Astrocyte of the hippocampus (primary cell): ENCODE data around the gene ABAT.

ENCODE experiments used
- DNase-seq: peaks from one replicate; pipeline ENCODE4 v3.0.0; 2011; ENCODE audit warnings: low read depth, low spot score

Gene ABAT

DNA sequence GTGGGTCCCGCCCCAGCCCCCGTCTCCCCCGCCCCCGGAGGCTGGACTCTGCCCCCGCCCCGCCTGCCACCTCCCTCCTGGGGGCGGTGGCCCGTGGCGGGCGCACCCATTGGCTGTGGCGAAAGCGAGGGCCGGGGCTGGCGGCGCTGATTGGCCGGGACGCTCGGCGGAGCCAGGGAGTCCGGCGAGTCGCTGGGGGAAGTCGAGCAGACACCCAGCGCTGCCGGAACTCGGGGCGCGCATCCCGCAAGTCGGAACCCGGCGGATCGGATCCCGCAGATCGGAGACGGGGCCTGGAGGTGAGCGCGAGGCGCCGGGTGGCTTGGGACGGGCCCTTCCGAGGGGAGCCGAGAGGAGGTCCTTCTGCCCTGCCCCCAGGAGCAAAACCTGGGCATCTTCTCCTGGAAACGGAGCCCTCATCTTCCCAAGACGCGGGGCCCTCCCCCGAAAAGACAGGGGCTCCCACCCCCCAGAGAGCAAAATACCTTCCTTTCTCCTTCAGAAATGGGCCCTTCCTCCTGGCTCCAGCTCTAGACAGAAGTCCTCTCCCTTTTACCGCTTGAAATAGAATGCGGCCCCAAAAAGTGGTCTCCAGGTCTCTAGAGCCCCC, at the start of gene ABAT:
TSS of gene ABAT (plus strand) at position 205 of the 610 bp plus-strand sequence. CDS start 61,123 bp downstream, outside the sequence.
- peak; percentile 95 for DNase-seq

DNA sequence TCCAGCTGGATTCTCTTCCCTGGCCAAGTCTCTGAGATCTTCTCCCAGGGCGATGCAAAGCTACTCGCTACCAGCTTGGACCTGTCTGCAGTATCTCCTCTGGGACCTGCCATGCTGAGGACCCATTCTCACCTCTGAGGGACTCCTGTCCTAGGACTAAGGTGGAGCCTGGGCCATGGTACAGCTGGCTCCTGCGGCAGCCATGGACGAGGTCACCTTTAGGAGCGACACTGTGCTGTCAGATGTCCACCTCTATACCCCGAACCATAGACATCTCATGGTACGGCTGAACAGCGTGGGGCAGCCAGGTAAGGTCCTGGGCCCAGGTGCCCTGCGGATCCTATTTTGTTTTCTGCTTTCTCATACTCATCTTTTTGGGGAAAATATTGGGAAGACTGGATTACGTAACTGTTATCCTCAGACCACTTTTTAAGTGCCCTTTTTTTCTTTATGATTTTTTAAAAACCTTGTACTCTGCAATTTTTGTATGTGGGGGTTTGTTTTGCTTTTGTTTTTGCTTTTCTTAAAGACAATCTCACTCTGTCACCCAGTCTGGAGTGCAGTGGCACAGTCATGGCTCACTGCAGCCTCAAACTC, 48.8 kb upstream of the ABAT start:
- no peak for DNase-seq

DNA sequence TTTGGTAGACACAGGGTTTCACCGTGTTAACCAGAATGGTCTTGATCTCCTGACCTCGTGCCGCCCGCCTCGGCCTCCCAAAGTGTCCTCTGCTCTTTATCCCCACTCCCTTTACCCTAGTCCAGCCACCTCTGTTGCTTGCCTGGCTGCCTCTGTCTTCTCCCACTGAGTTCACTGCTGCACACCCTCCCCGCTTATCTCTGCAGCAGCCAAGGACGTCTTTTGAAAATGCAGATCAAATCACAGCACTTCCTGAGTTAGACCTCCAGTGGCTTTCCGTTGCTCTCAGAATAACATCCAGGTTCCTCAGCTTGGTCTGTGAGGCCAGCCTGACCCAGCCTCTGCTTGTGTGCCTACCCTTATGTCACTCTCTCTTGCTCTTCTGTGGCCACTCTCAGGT, 47.5 kb upstream of the ABAT start:
- DNase-seq = no peak

DNA sequence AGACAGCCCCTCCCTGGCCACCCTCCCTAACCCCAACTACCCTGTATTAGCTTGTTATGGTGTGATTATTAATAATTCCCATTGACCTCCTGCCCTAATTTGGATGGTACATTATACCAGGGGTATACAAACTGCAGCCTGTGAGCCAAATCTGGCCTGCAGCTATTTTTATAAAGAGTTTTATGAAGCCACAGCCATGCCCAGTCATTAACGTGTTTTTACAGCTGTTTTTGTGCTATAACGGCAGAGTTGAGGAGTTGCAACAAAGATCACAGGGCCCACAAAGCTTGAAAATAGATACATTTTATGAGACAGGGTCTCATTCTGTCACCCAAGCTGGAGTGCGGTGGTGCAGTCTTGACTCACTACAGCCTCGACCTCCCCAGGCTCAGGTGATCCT, 47.0 kb upstream of the ABAT start:
- DNase-seq = no peak

DNA sequence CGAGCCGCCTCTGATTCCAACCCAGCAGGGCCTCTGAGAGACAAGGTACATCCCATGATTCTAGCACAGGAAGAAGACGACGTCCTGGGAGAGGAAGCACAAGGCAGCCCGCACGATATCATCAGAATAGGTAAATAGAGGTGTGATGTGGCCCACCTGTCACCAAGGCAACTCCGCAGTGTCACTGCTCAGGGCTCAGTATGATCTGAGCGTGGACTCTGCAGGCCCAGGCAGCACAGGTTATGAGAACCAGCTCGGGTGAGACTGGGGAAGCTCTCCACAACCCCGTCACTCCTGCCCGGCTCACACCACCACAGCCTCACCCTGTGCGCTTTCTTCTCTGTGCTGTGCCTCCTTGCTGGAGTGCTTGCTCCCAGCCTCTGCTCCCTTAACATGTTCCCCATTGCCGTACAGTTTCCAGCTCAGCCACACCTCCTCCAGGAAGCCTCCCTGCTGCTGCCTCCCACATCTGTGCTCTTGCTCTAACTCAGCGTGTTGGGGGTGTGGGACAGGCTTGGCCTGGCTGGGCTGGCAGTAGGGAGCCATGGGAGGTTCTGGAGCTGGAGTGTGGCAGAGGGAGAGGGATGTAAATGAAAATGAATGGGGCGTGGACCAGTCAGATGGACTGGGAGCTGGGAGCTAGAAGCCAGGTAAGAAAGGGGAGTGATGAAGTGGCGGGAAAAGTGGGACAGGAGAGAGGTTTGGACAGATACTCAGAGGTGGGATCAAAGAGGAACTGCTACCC, 45.3 kb upstream of the ABAT start:
- no peak for DNase-seq

DNA sequence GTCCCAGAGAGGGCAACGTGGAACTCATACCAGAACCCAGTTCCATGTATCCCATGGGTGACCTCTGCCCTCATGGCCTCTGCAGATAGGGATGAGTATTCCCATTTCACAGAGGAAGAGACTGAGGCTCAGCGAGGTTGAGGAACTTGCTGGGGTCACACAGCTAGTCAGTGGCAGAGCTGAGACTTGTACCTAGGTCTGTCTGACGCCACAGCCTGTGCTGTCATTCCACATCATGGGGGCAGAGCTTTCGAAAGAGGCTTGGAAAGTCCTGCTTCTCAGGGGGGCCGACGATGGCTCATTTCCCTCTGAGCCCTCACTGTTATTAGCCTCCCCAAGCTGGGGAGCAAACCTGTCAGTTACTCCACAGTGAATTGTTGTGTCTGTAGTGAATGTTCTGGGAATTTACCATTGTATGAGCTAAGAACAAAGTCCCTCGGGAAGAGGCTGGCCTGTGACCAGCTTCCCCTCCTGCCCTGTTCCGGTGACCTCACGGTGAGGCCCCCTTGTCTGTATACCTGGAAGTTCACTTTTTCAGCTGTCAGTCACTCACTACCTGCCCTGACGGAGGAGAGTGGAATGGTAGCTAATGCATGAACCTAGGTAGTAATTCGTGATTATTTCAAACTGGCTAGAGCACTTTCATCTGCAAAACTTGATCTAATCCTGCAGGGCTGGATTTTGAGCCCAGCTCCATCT, 44.0 kb upstream of the ABAT start:
- no peak for DNase-seq

DNA sequence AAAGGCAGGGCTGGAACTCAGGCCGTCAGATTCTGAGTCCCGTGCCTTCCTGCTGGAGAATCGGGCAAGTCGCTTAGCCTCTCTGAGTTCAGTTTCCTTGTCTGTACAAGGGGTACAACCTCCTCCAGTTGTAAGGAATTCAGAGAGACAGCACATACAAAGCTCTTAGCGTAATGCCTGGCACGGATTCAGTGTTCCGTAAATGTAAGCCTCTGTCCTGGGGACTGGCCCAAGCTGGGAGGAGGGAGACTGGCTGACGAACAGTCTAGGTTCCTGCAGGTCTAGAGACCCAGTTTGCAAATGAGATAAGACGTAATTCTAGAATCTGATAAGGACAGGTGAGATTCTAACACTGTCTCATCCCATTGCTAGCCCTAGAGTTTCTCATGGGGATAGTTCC, 43.0 kb upstream of the ABAT start:
- peak; percentile 13 for DNase-seq

DNA sequence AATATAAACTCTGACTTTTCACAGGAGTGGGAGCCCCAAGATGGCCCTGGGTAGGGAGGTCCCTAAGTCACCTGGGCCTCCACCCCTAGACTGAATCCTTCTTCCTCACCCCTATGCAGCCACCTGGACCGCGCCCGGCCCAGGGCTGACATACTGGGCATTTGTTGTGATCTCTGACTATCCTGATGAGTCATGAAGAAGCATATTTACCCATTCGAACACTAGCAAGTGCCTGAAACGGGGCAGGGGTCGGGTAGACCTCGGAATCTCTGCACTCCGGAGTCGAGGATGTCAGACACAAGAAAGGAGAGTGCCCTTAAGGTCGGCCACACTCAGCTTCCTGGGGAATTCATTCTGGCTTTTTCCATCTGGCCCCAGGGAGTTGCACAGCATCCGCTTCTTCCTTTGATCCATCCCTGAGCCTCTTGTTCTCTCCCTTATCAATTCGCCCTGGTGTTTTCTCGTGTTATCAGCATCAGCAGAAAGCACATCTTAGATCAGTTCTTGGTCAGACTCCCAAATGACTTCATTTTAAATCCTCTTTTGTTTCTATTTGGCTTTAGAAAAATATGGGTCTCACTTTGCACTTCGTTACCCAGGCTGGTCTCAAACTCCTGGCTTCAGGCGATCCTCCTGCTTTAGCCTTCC, 42.5 kb upstream of the ABAT start:
- no peak for DNase-seq

DNA sequence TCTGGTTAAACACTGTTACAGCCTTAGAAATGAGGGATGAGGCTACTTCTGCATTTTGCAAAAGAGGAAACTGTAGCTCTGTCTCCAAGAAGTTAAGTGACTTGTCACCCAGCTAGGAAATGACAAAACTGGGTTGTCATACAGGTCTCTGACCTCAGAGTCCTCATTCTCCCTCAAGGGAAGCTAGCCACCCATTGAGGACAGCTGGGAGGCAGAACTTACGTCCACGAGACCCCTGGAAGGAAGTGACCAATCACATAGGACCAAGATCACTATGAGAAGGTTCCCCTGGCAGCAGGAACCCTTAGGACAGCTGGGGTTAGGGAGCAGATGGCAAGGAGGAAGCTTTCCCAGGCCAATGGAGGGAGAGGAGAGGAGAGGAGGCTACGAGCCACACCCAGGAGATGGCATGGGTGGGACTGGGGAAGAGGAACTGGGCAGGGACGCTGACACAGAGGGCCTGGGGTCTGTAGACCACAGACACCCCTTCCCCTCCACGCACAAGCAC, 41.7 kb upstream of the ABAT start:
- DNase-seq = no peak

DNA sequence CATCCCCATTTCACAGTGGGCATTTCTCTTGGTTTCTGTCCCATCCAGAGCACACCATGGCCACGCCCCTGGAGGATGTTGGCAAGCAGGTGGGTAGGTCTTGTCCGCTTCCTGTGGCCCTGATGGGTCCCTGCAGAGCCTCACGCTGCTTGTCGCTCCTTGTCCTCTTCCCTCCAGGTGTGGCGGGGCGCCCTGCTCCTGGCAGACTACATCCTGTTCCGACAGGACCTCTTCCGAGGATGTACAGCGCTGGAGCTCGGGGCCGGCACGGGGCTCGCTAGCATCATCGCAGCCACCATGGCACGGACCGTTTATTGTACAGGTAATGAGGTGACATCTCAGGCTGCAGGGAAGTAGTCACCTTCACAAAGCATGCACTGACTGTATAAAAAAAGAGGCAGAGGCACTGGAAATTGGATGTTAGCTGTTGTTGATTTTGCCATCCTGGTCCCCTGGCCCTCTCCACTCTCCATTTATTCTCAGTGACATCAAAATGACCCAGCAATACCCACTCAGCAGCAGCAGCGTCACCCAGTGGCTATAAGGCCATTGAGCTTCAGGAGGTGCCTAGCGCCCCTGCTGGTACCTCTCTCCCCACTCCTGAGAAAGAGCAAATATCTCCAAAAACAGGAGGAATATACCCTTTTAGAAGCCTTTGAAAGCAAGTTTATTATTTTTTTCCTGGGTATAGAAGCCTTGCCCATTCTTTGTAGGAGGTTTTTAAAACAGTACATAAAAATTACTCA, 39.3 kb upstream of the ABAT start:
- DNase-seq = peak; percentile 50

DNA sequence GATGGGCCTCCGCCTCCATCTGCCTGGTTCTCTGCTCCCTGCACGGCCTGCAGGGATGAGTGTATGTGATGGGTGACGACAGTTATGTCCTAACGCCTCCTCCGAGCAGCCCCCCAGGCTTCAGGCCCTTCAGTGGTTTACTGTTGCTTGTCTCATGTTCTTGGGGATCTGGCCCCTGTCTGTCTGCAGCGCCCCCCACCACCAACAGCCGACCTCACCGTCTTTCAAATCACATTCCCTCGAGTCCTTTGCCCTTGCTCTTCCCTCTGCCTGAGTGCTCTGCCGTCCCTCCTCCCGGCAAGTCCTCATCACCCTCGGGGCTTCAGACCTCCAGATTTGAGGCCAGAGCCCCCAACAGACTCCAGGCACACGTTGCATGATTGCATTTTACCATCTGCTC, 34.7 kb upstream of the ABAT start:
- no peak for DNase-seq

DNA sequence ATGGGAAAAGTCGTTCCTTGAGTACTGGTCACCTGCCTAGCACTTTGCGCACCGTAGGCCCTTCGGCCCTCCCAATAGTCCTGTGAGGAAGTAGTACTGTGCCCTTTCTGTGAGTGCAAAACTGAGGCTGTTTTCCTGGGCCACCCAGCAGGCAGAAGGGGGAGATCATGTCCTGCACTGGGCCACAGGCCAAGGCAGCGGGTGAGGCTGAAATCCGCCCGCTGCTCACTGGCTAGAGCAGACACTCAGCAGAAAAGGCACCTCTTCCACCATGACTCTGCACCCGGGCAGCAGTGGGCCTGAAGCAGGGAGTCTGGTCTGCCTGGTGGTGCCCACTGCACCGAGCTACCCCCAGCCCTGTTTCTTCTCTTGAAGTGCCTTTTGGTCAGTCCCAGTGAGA, 32.7 kb upstream of the ABAT start:
- DNase-seq = no peak

DNA sequence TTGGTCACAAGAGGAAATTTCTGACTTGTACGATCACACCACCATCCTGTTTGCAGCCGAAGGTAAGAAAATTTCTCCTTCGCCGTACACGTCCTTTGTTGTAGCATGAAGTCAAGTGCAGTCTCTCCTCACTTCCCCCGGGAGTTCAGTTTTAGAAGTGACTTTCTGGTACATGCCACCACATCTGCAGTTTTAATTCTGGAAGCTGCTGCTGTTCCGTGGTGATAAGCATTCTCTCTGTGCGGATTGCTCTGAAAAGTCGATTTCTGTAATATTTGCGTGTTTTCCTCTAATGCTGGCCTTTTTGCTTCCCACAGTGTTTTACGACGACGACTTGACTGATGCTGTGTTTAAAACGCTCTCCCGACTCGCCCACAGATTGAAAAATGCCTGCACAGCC, 32.3 kb upstream of the ABAT start:
- no peak for DNase-seq

DNA sequence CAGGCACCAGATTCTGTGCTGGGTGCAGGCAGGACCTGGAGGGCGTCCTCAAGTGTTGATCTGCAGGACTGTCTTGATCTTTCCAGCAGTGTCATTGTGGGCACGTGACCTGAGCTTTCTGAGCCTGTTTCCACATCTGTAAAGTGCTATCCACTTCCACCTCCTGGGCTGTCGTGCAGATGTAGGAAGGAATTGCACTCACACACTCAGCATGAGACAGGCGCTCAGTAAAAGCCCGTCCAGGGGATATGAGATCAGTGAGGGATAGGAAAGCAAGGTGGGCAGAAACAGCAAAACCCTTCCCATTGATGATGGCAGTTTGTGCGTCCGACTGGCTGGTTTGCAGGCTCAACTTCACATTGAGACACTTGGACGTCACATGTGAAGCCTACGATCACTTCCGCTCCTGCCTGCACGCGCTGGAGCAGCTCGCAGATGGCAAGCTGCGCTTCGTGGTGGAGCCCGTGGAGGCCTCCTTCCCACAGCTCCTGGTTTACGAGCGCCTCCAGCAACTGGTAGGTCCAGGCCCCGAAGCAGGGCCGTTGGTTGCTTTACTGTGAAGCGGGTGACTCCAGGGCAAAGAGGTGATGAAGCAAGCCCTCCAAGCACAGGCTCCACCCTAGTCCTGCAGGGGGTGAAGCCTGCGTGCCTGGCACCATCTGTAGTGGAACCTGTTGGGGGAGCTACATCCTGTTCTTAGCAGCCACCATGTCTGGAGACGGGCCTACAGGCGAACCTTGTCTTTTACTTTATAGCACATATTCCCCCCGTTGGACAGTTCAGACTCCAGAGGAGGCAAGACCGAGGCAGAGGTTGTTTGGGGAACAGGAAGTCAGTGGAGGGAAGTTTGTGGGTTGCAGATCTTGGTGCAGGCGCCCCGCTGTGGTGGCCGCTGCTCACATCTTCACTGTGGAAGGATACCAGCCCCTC, 29.9 kb upstream of the ABAT start:
- no peak for DNase-seq

DNA sequence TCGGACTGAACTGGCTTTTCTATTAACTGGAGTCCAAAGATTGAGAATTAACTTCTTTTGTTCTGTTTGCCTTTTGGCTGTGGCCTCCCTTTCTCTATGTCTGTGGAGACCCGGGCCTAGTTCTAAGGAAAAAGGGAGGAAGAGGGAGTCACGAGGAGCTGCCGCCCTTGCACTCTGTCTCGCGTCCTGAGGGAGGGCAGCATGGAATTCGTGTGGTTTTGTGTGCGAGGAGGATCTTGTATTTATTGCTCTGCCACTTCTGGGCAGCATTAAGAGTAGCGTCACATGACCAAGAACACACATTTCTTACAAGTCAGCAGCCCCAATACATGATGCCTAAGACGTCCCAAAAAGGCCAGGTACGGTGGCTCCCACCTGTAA, 29.3 kb upstream of the ABAT start:
- DNase-seq = no peak

DNA sequence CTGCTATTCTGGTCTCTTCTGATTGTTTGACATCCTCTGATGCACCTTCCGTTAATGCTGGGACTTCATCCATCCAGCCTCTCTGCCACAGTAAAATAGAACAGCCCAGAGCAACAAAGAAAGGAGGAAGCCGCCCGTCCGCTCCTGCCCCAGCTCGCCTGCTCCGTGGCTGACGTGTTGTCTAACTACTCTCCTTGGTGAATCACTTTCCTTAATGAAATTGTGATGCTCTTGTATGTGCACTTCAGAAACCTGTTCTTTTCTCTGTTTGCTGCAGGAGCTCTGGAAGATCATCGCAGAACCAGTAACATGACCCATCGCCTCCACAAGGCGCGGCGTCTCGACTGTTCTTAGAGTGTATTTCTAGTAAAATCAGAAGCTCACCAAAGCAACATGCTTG, 28.6 kb upstream of the ABAT start:
- DNase-seq = no peak

DNA sequence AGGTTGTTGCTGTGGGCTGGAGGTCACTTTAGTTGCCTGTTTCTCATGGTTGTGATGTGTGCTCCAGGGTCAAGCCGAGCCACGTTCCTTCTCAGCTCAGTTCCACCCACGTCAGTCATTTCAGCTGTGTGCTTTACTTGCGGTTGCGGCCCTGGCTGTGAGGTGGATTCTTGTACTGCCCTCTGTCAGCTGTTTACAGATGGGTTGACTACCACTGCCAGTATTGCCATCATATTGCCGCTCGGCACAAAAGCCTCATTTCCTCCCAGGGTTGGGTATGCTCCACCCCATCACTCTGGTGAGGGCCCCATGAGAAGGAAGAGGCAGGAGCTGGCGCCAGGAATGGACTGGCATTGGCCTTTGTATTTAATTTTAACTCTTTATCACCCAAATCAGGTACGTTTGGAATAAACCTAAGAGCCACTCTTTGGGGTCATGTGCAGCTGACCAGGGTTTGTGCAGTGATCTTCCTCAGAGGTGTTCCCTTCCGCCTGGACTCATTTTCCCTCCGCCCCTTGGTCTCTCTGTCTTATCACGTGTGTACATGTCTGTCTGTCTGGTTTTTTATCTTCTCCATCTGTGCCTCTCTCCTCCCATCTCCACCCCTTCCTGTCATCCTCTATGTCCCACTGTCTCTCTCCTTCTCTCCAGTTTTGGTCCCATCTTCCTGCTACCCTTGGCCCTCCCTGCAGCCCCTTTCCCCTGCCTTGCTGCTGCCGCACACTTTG, 27.9 kb upstream of the ABAT start:
- no peak for DNase-seq

DNA sequence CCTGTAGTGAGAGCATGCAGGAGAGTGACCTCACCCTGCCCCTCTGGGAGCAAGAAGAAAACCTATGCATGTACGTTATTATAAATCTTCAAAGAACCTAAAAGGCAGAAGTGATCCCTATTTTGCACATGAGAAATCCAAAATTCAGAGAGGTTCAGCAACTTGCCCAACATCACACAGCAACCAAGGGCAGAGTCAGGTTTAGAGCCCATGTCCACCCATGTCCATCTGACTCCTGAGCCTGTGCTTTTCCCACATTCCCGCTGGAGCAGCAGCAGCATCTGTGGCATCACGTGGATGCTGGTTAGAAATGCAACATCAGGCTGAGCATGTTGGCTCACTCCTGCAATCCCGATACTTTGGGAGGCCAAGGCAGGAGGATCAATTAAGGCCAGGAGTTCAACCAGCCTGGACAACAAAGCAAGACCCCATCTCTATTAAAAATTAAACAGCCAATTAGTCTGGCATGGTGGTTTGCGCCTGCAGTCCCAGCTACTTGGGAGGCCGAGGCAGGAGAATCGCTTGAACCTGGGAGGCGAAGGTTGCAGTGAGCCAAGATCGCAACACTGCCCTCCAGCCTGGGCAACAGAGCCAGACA, 26.6 kb upstream of the ABAT start:
- DNase-seq = no peak

DNA sequence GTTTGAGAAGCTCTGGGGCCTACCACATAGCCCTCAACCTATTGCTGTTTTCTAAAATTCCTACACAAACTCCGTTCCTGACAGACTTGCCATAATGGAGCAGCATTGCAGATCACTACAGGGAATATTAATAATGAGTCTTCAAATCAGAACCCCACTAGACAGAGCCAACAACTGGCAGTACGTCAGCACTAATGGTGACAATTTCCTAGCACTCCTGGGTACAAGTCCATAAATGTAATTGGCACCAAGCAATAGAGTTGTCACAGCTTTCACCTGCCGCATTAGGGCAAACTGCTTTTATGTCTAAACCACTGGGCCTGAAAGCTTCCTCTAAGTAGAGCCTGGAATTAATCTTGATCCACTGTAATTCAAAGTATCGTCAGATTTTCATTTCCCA, 25.5 kb upstream of the ABAT start:
- DNase-seq = no peak
